Natural killer cell (primary cell): ENCODE measurements around the gene DUSP8. TPM values are rescaled to one million over a fixed set of nuclear protein-coding genes. Genes with fewer than 3 reads are reported as not detected.

Experiments used
- ATAC-seq, 3 donors: fragments of 150-1000 bp in 2 of 3; fragments of 200-7000 bp in 1 of 3; cut with Tn5 transposase; 1 replicate in 1 of 3; 2 replicates in 2 of 3; pipeline ENCODE4 v1.10.0; 2021; ENCODE audit warnings: mild to moderate bottlenecking in 2 of 3, moderate library complexity in 2 of 3
- DNase-seq, 2 donors: peaks; one replicate each; pipeline versions ENCODE4 v3.0.0 to v3.0.0-alpha.2; 2013 to 2021; ENCODE audit warnings: mixed read lengths in 1 of 2
- H3K27ac ChIP-seq: one replicate; pipeline ENCODE4 v1.5.1; 2013; ENCODE audit warnings: mild to moderate bottlenecking, low read length
- H3K27me3 ChIP-seq: one replicate; pipeline ENCODE4 v1.6.1; 2013; ENCODE audit warnings: low read length; ENCODE audit not compliant: control insufficient read depth, insufficient read depth
- H3K36me3 ChIP-seq: one replicate; pipeline ENCODE4 v1.6.1; 2013; ENCODE audit warnings: low read length; ENCODE audit not compliant: control insufficient read depth, insufficient read depth
- H3K4me1 ChIP-seq: one replicate; pipeline ENCODE4 v1.6.1; 2013; ENCODE audit warnings: low read length; ENCODE audit not compliant: control insufficient read depth, insufficient read depth
- H3K4me3 ChIP-seq: one replicate; pipeline ENCODE4 v1.5.1; 2013; ENCODE audit warnings: low read length
- H3K9me3 ChIP-seq: one replicate; pipeline ENCODE4 v1.6.1; 2013; ENCODE audit warnings: low read length; ENCODE audit not compliant: control insufficient read depth, insufficient read depth
- H3K27ac Mint-ChIP-seq, 2 donors: one replicate each; pipeline ENCODE4 v1.8.0; 2022; ENCODE audit warnings: mild to moderate bottlenecking in 2 of 2, mixed read lengths in 2 of 2, moderate library complexity in 1 of 2
- H3K27me3 Mint-ChIP-seq, 2 donors: one replicate each; pipeline ENCODE4 v1.8.0; 2022; ENCODE audit warnings: low read depth in 2 of 2, mixed read lengths in 2 of 2
- H3K36me3 Mint-ChIP-seq: one replicate; pipeline ENCODE4 v1.8.0; 2022; ENCODE audit warnings: mixed read lengths
- H3K4me1 Mint-ChIP-seq, 2 donors: one replicate each; pipeline ENCODE4 v1.8.0; 2022; ENCODE audit warnings: mixed read lengths in 2 of 2
- H3K4me3 Mint-ChIP-seq: one replicate; pipeline ENCODE4 v1.8.0; 2022; ENCODE audit warnings: mild to moderate bottlenecking, moderate library complexity, mixed read lengths
- H3K9me3 Mint-ChIP-seq, 2 donors: one replicate each; pipeline ENCODE4 v1.8.0; 2022; ENCODE audit warnings: mixed read lengths in 2 of 2
- WGBS: methylation state at CpG from one replicate; pipeline ENCODE4 v1.1.7; 2013; ENCODE audit warnings: missing lambda C conversion rate; ENCODE audit not compliant: insufficient coverage; 5-methylcytosine and 5-hydroxymethylcytosine counted together
- intact Hi-C: fragments of 100-400 bp; cut with micrococcal nuclease; formaldehyde crosslinking; loops from one replicate; pipeline ENCODE4 v1.14.2; 2022
- total RNA-seq, 4 donors: library from RNA; stranded (reverse); fragments of 120-200 nt in 1 of 4; gene quantifications; one replicate each; pipeline versions ENCODE4 v1.2.3 to v1.2.4, GENCODE V29; 2013 to 2022
- TF ChIP-seq, protein P1 (sequence below): fragments of 200-600 bp; IDR thresholded peaks from one replicate; pipeline ENCODE4 v1.8.0; 2022; ENCODE audit warnings: antibody characterized with exemption

The DUSP8 gene
- total RNA-seq, 3 donors from 2014 or later (not counting 1 experiment from before 2014, with no cell fraction given): 24.1 to 47.3 (median 38.4) TPM

DNA sequence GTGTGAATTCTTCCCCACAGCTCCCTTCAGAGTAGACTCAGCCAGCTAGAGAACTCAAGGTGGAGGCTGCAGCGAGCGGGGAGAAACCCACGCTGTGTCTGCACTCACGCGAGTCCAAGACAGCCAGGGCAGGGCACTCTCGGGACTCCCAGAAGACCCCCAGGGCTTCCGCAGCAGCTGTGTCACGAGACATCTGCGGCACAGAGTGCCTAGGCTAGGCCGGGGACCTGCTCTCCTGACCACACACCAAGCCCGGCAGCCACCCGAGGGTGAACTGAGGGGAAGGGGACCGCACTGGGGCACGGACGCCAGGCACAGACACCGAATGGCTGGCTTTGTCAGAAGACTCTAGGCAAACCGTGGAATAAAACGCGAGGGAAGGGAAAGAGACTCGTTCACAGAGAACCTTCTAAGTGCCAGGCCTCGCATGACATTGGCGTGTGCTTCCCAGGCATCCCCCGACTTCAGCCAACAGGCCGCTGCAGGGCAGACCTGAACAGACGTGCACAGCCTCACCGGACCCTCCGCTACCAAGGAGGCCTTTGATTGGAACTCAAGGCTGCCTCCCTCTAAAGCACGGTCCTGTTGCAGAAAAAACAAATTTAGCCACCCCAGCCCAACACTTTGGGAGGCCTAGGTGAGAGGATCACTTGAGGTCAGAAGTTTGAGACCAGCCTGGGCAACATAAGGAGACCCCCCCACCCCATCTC, 67.3 kb downstream of the DUSP8 start:
- ATAC-seq (no peak), DNase-seq (no peak)
- H3K27ac Mint-ChIP-seq: peak overlapping the region in 1 of 2 donors; percentile 69
- H3K4me3 ChIP-seq: no peak overlapping the region
- no peaks in the 10 kb centered on the region for H3K9me3 Mint-ChIP-seq
- no peaks in the 10 kb centered on the region for H3K27me3 ChIP-seq
- intact Hi-C loops: no loop called here
- no peaks in the 10 kb centered on the region for H3K27me3 Mint-ChIP-seq
- no peak overlapping the region for H3K4me3 Mint-ChIP-seq
- H3K9me3 ChIP-seq: no peaks in the 10 kb centered on the region
- peaks cover 20% of the 10 kb centered on the region for H3K4me1 ChIP-seq
- 95% methylated on average over 28 of the region's 28 CpGs for WGBS
- H3K36me3 ChIP-seq: no peaks in the 10 kb centered on the region
- H3K36me3 Mint-ChIP-seq: no peaks in the 10 kb centered on the region
- peaks cover 39 to 86% of the 10 kb centered on the region in 2 donors for H3K4me1 Mint-ChIP-seq
- no peak overlapping the region for H3K27ac ChIP-seq
- TF ChIP-seq, protein P1, sequence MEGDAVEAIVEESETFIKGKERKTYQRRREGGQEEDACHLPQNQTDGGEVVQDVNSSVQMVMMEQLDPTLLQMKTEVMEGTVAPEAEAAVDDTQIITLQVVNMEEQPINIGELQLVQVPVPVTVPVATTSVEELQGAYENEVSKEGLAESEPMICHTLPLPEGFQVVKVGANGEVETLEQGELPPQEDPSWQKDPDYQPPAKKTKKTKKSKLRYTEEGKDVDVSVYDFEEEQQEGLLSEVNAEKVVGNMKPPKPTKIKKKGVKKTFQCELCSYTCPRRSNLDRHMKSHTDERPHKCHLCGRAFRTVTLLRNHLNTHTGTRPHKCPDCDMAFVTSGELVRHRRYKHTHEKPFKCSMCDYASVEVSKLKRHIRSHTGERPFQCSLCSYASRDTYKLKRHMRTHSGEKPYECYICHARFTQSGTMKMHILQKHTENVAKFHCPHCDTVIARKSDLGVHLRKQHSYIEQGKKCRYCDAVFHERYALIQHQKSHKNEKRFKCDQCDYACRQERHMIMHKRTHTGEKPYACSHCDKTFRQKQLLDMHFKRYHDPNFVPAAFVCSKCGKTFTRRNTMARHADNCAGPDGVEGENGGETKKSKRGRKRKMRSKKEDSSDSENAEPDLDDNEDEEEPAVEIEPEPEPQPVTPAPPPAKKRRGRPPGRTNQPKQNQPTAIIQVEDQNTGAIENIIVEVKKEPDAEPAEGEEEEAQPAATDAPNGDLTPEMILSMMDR: no peak

DNA sequence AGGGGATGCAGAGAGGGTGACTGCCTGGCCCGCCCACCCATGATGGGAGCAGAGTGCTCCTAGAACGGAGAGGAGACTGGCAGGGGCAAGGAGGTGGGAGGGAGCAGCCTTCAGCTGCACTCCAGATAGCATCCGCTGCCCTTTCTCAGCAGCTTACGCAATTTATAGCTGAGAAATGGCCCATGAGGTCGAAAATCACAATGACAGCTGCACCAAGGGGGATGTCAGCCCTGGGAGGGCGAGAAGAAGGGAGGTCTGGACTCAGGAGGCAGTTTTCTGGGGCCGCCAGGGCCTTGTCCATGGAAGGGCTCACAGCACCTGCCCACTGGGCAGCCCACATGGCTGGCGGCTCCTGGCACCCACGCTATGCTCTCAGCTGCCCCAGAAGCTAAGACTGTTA, 67.9 kb downstream of the DUSP8 start:
- Mint-ChIP-seq H3K4me3 (no peak overlapping the region), H3K4me1 (peaks cover 35 to 81% of the 10 kb centered on the region in 2 donors), H3K36me3 (no peaks in the 10 kb centered on the region), H3K27me3 (no peaks in the 10 kb centered on the region), H3K27ac (peak overlapping the region in 1 of 2 donors; percentile 69), H3K9me3 (no peaks in the 10 kb centered on the region)
- Histone ChIP-seq H3K27ac (no peak overlapping the region), H3K9me3 (no peaks in the 10 kb centered on the region), H3K27me3 (no peaks in the 10 kb centered on the region), H3K4me3 (no peak overlapping the region), H3K4me1 (peaks cover 20% of the 10 kb centered on the region), H3K36me3 (no peaks in the 10 kb centered on the region)
- intact Hi-C loops: no loop called here
- no peak for ATAC-seq
- TF ChIP-seq, protein P1: no peak
- no peak for DNase-seq
- 94% methylated on average over 9 of the region's 9 CpGs for WGBS

Other genes starting within 250 kb of the DUSP8 start
- under 1 TPM in 2 of 3 donors, not detected in 1; 0.11 to 0.14 TPM for gene BRSK2, start 182.3 kb downstream of the DUSP8 start, total RNA-seq
- 10 to 100 TPM; 61.9 to 79.6 (median 78.5) TPM for gene MOB2, start 85.5 kb downstream of the DUSP8 start, total RNA-seq
- not detected for gene KRTAP5-1, start 13.0 kb upstream of the DUSP8 start, total RNA-seq
- gene KRTAP5-2, start 26.0 kb upstream of the DUSP8 start, total RNA-seq: not detected
- not detected for gene KRTAP5-3, start 36.2 kb upstream of the DUSP8 start, total RNA-seq
- not detected for gene KRTAP5-4, start 49.9 kb upstream of the DUSP8 start, total RNA-seq
- gene KRTAP5-5, start 57.5 kb upstream of the DUSP8 start, total RNA-seq: not detected
- gene KRTAP5-6, start 124.9 kb upstream of the DUSP8 start, total RNA-seq: not detected
- gene IFITM10, start 178.3 kb upstream of the DUSP8 start, total RNA-seq: 1 to 10 TPM; 5.5 to 8.1 (median 6.5) TPM
- 100 to 1,000 TPM; 388 to 446 (median 415) TPM for gene CTSD, start 191.7 kb upstream of the DUSP8 start, total RNA-seq